Measurements from ENCODE around the gene SENP2.

Gene SENP2

DNA sequence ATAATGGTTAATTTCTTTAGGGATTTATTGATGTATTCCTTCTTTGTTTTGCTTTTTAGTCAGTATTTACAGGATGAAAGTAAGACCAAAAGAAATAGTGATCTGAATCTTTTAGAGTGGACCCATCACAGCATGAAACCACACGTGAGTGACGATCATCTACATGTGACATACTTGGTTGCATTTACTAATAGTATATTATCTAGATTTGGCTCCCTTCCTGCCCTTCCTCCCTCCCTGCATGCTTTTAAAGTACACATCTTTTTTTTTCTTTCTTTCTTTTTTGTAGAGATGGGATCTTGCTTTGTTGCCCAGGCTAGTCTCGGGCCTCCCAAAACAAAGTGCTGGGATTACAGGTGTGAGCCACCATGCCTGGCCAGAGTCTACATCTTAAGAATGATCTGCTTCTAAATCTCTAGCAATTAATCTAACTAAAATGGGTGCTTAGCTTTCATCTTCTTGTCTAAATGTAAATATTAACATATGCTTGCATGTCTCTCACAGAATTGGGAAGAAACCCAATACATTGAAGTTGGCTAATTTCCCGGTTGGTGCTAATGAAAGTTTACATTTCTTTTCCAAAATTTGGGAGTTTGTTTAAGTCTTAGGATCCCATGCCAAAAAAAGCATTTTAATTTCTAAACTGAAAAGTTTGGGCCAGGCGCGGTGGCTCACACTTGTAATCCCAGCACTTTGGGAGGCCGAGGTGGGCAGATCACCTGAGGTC, 38.0 kb downstream of the SENP2 start:
- no peak overlapping the region for H4K8ac ChIP-seq (ENCODE audit: low read depth, low read length)
- H4K91ac ChIP-seq (ENCODE audit: low read depth, low read length), result no peak overlapping the region
- H2AFZ ChIP-seq (ENCODE audit: insufficient read depth, low read length, poor library complexity), result no peak overlapping the region
- no peak overlapping the region for H2BK12ac ChIP-seq (ENCODE audit: low read length)
- no peaks in the 10 kb centered on the region for H3K27me3 ChIP-seq (ENCODE audit: insufficient read depth, low read length)
- no peaks in the 10 kb centered on the region for H3K79me2 ChIP-seq (ENCODE audit: control insufficient read depth, insufficient read depth, low read length, poor library complexity)
- no peak overlapping the region for H3K4me2 ChIP-seq (ENCODE audit: low read length)
- no peak overlapping the region for H3K14ac ChIP-seq (ENCODE audit: low read length)
- H2BK5ac ChIP-seq (ENCODE audit: low read depth, low read length, poor library complexity), result no peak overlapping the region
- H3K9me3 ChIP-seq (ENCODE audit: insufficient read depth, low read depth, low read length), result no peaks in the 10 kb centered on the region
- no peak overlapping the region for H3K9ac ChIP-seq (ENCODE audit: low read length)
- H3K4me3 ChIP-seq (ENCODE audit: low read depth, low read length), result no peak overlapping the region
- H3K4ac ChIP-seq (ENCODE audit: low read depth, low read length), result no peak overlapping the region
- no peaks in the 10 kb centered on the region for H3K79me1 ChIP-seq (ENCODE audit: low read length)
- no peak overlapping the region for H2AK5ac ChIP-seq (ENCODE audit: low read length)
- H3K23ac ChIP-seq (ENCODE audit: low read length), result no peak overlapping the region
- no peak overlapping the region for H2BK120ac ChIP-seq (ENCODE audit: insufficient read depth, low read length, poor library complexity)
- H3K4me1 ChIP-seq (ENCODE audit: control insufficient read depth in 1 of 2, insufficient read depth in 2 of 2, low read length in 2 of 2), result no peaks in the 10 kb centered on the region
- WGBS (ENCODE audit: extremely low coverage, insufficient coverage, insufficient read length), result no CpG with 5 or more reads among the region's 7 CpGs
- no peak overlapping the region for H3K27ac ChIP-seq (ENCODE audit: low read depth, low read length)
- H4K12ac ChIP-seq (ENCODE audit: low read depth, low read length), result no peak overlapping the region
- peaks cover 15 to 17% of the 10 kb centered on the region in 2 experiments for H3K36me3 ChIP-seq (ENCODE audit: control insufficient read depth in 1 of 2, insufficient read depth in 2 of 2, low read length in 2 of 2)
- no peak for DNase-seq
- H3K18ac ChIP-seq (ENCODE audit: low read length), result no peak overlapping the region

DNA sequence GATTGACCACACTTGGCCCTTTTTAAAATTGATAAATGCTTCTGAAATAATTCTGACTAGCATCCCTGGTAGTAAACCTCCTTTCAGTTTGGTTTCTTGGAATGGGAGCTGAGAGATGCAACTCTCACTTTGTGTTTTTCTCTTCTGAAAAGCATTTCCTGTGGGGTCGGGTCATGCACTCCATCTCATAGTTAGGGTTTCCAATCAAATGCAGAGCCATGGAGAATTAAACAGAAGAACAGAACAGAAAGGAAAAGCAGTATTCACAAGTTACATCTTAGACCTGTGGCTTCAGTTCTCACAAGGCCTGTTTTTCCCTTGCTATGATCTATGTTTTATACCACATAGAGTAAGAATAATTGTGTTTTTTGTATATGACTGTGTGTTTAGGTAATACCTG, 39.7 kb downstream of the SENP2 start:
- no peaks in the 10 kb centered on the region for H3K79me1 ChIP-seq (ENCODE audit: low read length)
- no peak overlapping the region for H3K9ac ChIP-seq (ENCODE audit: low read length)
- DNase-seq, result no peak
- H3K18ac ChIP-seq (ENCODE audit: low read length), result no peak overlapping the region
- no peak overlapping the region for H3K4ac ChIP-seq (ENCODE audit: low read depth, low read length)
- H3K9me3 ChIP-seq (ENCODE audit: insufficient read depth, low read depth, low read length), result no peaks in the 10 kb centered on the region
- no peak overlapping the region for H4K8ac ChIP-seq (ENCODE audit: low read depth, low read length)
- H3K4me2 ChIP-seq (ENCODE audit: low read length), result no peak overlapping the region
- no CpG with 5 or more reads among the region's 1 CpG for WGBS (ENCODE audit: extremely low coverage, insufficient coverage, insufficient read length)
- no peak overlapping the region for H2AK5ac ChIP-seq (ENCODE audit: low read length)
- H3K27ac ChIP-seq (ENCODE audit: low read depth, low read length), result no peak overlapping the region
- H3K14ac ChIP-seq (ENCODE audit: low read length), result no peak overlapping the region
- H4K91ac ChIP-seq (ENCODE audit: low read depth, low read length), result no peak overlapping the region
- H2BK12ac ChIP-seq (ENCODE audit: low read length), result no peak overlapping the region
- H3K4me1 ChIP-seq (ENCODE audit: control insufficient read depth in 1 of 2, insufficient read depth in 2 of 2, low read length in 2 of 2), result no peaks in the 10 kb centered on the region
- H2BK120ac ChIP-seq (ENCODE audit: insufficient read depth, low read length, poor library complexity), result no peak overlapping the region
- H2AFZ ChIP-seq (ENCODE audit: insufficient read depth, low read length, poor library complexity), result no peak overlapping the region
- no peak overlapping the region for H4K12ac ChIP-seq (ENCODE audit: low read depth, low read length)
- H2BK5ac ChIP-seq (ENCODE audit: low read depth, low read length, poor library complexity), result no peak overlapping the region
- H3K4me3 ChIP-seq (ENCODE audit: low read depth, low read length), result no peak overlapping the region
- peaks cover 18 to 21% of the 10 kb centered on the region in 2 experiments for H3K36me3 ChIP-seq (ENCODE audit: control insufficient read depth in 1 of 2, insufficient read depth in 2 of 2, low read length in 2 of 2)
- no peaks in the 10 kb centered on the region for H3K27me3 ChIP-seq (ENCODE audit: insufficient read depth, low read length)
- no peaks in the 10 kb centered on the region for H3K79me2 ChIP-seq (ENCODE audit: control insufficient read depth, insufficient read depth, low read length, poor library complexity)
- H3K23ac ChIP-seq (ENCODE audit: low read length), result no peak overlapping the region

DNA sequence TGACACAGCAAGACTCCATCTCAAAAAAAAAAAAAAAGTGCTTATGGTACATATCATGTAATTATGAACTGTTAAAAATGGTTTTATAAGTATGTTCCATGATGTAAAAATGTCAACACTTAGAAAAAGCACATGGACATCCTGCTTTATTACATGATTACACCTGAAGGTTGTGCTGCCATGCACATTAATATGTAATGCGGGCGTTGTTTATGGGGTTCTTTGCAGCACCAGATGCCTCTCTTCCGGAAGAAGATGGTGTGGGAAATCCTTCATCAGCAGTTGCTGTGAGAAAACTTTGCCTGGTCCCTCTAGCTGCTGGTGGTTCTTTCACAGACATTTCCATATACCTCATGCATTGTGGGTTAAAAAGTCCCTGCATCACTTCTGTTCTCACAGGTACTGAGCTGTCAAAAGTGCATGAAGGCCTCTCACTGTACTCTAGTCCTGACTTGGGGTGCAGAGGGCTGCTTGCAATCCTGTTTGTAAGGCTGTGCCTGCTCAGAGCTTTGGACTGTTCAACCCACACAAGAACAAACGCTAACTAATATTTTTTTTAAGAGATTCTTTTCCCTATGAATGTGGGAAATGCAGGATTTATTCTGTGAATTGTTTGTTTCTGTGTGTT, 43.6 kb downstream of the SENP2 start:
- H3K27me3 ChIP-seq (ENCODE audit: insufficient read depth, low read length), result no peaks in the 10 kb centered on the region
- H2BK120ac ChIP-seq (ENCODE audit: insufficient read depth, low read length, poor library complexity), result no peak overlapping the region
- H3K4me1 ChIP-seq (ENCODE audit: control insufficient read depth in 1 of 2, insufficient read depth in 2 of 2, low read length in 2 of 2), result no peaks in the 10 kb centered on the region
- H3K18ac ChIP-seq (ENCODE audit: low read length), result no peak overlapping the region
- no peak overlapping the region for H3K4me2 ChIP-seq (ENCODE audit: low read length)
- H4K12ac ChIP-seq (ENCODE audit: low read depth, low read length), result no peak overlapping the region
- no peak overlapping the region for H3K4ac ChIP-seq (ENCODE audit: low read depth, low read length)
- H3K9ac ChIP-seq (ENCODE audit: low read length), result no peak overlapping the region
- WGBS (ENCODE audit: extremely low coverage, insufficient coverage, insufficient read length), result no CpG with 5 or more reads among the region's 4 CpGs
- no peak overlapping the region for H3K14ac ChIP-seq (ENCODE audit: low read length)
- no peak overlapping the region for H3K23ac ChIP-seq (ENCODE audit: low read length)
- no peak overlapping the region for H2BK5ac ChIP-seq (ENCODE audit: low read depth, low read length, poor library complexity)
- peaks cover 13 to 17% of the 10 kb centered on the region in 2 experiments for H3K36me3 ChIP-seq (ENCODE audit: control insufficient read depth in 1 of 2, insufficient read depth in 2 of 2, low read length in 2 of 2)
- no peak overlapping the region for H2AK5ac ChIP-seq (ENCODE audit: low read length)
- DNase-seq, result no peak
- no peaks in the 10 kb centered on the region for H3K79me1 ChIP-seq (ENCODE audit: low read length)
- H2AFZ ChIP-seq (ENCODE audit: insufficient read depth, low read length, poor library complexity), result no peak overlapping the region
- no peak overlapping the region for H3K4me3 ChIP-seq (ENCODE audit: low read depth, low read length)
- no peak overlapping the region for H4K8ac ChIP-seq (ENCODE audit: low read depth, low read length)
- H3K9me3 ChIP-seq (ENCODE audit: insufficient read depth, low read depth, low read length), result no peaks in the 10 kb centered on the region
- no peak overlapping the region for H3K27ac ChIP-seq (ENCODE audit: low read depth, low read length)
- H2BK12ac ChIP-seq (ENCODE audit: low read length), result no peak overlapping the region
- no peaks in the 10 kb centered on the region for H3K79me2 ChIP-seq (ENCODE audit: control insufficient read depth, insufficient read depth, low read length, poor library complexity)
- H4K91ac ChIP-seq (ENCODE audit: low read depth, low read length), result no peak overlapping the region

DNA sequence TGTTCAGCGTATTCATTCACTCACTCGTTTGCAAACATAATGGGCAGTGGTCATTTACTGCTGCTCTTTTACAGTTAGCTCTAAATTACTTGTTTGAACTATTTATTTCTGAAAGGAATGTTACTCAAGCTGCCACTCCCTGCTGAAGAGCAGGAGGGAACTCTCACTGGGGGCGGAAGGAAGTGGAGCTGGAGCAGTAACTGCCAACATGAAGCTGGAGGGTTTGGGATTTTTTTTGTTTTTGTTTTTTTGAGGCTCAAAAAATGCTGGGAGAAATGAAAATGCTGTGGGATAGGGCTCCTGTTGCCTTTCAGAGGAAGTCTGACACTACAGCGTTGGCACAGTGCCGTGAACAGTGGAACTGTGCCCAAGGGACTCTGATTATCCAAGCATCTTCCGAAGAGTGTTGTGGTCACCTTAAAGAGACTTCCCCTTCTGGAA, 44.1 kb downstream of the SENP2 start:
- Histone ChIP-seq H3K79me1 (ENCODE audit: low read length) (no peaks in the 10 kb centered on the region), H3K14ac (ENCODE audit: low read length) (no peak overlapping the region), H3K9ac (ENCODE audit: low read length) (no peak overlapping the region), H3K27ac (ENCODE audit: low read depth, low read length) (no peak overlapping the region), H2BK12ac (ENCODE audit: low read length) (no peak overlapping the region), H3K27me3 (ENCODE audit: insufficient read depth, low read length) (no peaks in the 10 kb centered on the region), H3K36me3 (ENCODE audit: control insufficient read depth in 1 of 2, insufficient read depth in 2 of 2, low read length in 2 of 2) (peaks cover 13 to 17% of the 10 kb centered on the region in 2 experiments), H4K12ac (ENCODE audit: low read depth, low read length) (no peak overlapping the region), H3K4me3 (ENCODE audit: low read depth, low read length) (no peak overlapping the region), H3K79me2 (ENCODE audit: control insufficient read depth, insufficient read depth, low read length, poor library complexity) (no peaks in the 10 kb centered on the region), H3K18ac (ENCODE audit: low read length) (no peak overlapping the region), H3K23ac (ENCODE audit: low read length) (no peak overlapping the region), H3K4me2 (ENCODE audit: low read length) (no peak overlapping the region), H4K91ac (ENCODE audit: low read depth, low read length) (no peak overlapping the region), H2AK5ac (ENCODE audit: low read length) (no peak overlapping the region), H2BK5ac (ENCODE audit: low read depth, low read length, poor library complexity) (no peak overlapping the region), H3K9me3 (ENCODE audit: insufficient read depth, low read depth, low read length) (no peaks in the 10 kb centered on the region), H2BK120ac (ENCODE audit: insufficient read depth, low read length, poor library complexity) (no peak overlapping the region), H4K8ac (ENCODE audit: low read depth, low read length) (no peak overlapping the region), H2AFZ (ENCODE audit: insufficient read depth, low read length, poor library complexity) (no peak overlapping the region), H3K4me1 (ENCODE audit: control insufficient read depth in 1 of 2, insufficient read depth in 2 of 2, low read length in 2 of 2) (no peaks in the 10 kb centered on the region), H3K4ac (ENCODE audit: low read depth, low read length) (no peak overlapping the region)
- WGBS (ENCODE audit: extremely low coverage, insufficient coverage, insufficient read length), result no CpG with 5 or more reads among the region's 6 CpGs
- DNase-seq, result no peak
